ENCODE results near the gene UBR3. TPM values are rescaled to one million over a fixed set of nuclear protein-coding genes. Genes with fewer than 3 reads are reported as not detected.

The UBR3 gene
- total and polyA plus RNA-seq, 2 of the 4 experiments (the other 2 are of a cell fraction), result 10.0 to 33.9 TPM

DNA sequence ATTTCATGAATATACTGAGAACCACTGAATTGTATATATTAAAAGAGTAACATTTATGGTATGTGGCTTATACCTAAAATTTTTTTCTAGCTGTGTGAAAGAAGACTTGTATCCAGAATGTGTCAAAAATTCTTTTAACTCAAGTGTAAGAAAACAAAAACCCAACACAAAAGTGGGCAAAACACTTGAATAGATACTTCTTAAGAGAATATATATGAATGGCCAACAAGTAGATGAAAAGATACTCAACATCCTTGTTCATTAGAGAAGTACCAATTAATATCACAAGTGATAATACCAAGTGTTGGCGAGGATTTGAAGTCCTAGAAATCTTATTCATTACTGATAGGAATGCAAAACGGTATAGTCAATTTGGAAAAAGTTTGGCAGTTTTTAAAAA is 243.5 kb downstream of the UBR3 start:
- H2BK120ac ChIP-seq (ENCODE audit: low read depth, low read length), result no peak overlapping the region
- TF ChIP-seq RAD21 (IDR thresholded peaks at IDR 0.05; ENCODE audit: low read length) (no peak), FOS (IDR thresholded peaks at IDR 0.05; ENCODE audit: low read depth, low read length) (no peak)
- TF ChIP-seq, protein P1, sequence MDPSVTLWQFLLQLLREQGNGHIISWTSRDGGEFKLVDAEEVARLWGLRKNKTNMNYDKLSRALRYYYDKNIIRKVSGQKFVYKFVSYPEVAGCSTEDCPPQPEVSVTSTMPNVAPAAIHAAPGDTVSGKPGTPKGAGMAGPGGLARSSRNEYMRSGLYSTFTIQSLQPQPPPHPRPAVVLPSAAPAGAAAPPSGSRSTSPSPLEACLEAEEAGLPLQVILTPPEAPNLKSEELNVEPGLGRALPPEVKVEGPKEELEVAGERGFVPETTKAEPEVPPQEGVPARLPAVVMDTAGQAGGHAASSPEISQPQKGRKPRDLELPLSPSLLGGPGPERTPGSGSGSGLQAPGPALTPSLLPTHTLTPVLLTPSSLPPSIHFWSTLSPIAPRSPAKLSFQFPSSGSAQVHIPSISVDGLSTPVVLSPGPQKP (IDR thresholded peaks at IDR 0.05; ENCODE audit: borderline replicate concordance, low read depth, low read length), result no peak
- no peaks in the 10 kb centered on the region for H3K27me3 ChIP-seq (ENCODE audit: control insufficient read depth, insufficient read depth, low read length)
- H3K4me2 ChIP-seq (ENCODE audit: low read depth, low read length), result no peak overlapping the region
- CTCF ChIA-PET, result interaction anchor here (0.7 kb wide), 1 partner anchor 129 kb away, joined by 3 read pairs; no protein-coding TSS in a partner anchor
- H2BK20ac ChIP-seq (ENCODE audit: low read depth, low read length), result no peak overlapping the region
- dilution Hi-C loops (cut with HindIII; ENCODE audit: low sequenced_read_pairs, unreplicated experiment), result no loop called here
- POLR2A ChIA-PET (ENCODE audit: unreplicated experiment), result no interaction called here
- no peak overlapping the region for H4K5ac ChIP-seq (ENCODE audit: low read depth, low read length)
- DNase-seq (no peak), ATAC-seq (ENCODE audit: low read depth) (no peak)
- H2AFZ ChIP-seq (replicated peaks; ENCODE audit: low read length, poor library complexity), result no peak overlapping the region
- no peak overlapping the region for H3K4ac ChIP-seq (ENCODE audit: low read depth, low read length)
- no peaks in the 10 kb centered on the region for H3K79me1 ChIP-seq (ENCODE audit: low read depth in 1 of 2, low read length in 2 of 2)
- H4K20me1 ChIP-seq (ENCODE audit: insufficient read depth, low read length), result no peaks in the 10 kb centered on the region
- H2AK9ac ChIP-seq (replicated peaks; ENCODE audit: low read depth, low read length, poor library complexity), result no peak overlapping the region
- no peak overlapping the region for H3K56ac ChIP-seq (ENCODE audit: extremely low read depth, insufficient read depth, low read length)
- in situ Hi-C loops (cut with MboI; ENCODE audit: low sequenced_read_pairs), result no loop called here
- H3K27ac ChIP-seq (ENCODE audit: insufficient read depth, low read length), result no peak overlapping the region
- no peaks in the 10 kb centered on the region for H3K9me3 ChIP-seq (ENCODE audit: control insufficient read depth, insufficient read depth, low read length)
- H3K23ac ChIP-seq (ENCODE audit: low read depth, low read length), result no peak overlapping the region
- peaks cover 4% of the 10 kb centered on the region for H3K36me3 ChIP-seq (ENCODE audit: control insufficient read depth, insufficient read depth, low read length)
- no peaks in the 10 kb centered on the region for H3K9me1 ChIP-seq (ENCODE audit: insufficient read depth, low read length)
- intact Hi-C loops (cut with micrococcal nuclease), result no loop called here
- H3K4me1 ChIP-seq (ENCODE audit: control insufficient read depth, insufficient read depth, low read length), result no peaks in the 10 kb centered on the region
- WGBS, 2 experiments (ENCODE audit: extremely low coverage in 2 of 2, insufficient read length in 1 of 2), result no CpG with 5 or more reads among the region's 2 CpGs
- no peak overlapping the region for H4K91ac ChIP-seq (ENCODE audit: insufficient read depth, low read depth, low read length)
- no TSS peak for BruUV-seq (replicated peaks)
- no peak overlapping the region for H2AK5ac ChIP-seq (ENCODE audit: low read depth, low read length)
- no peak overlapping the region for H4K8ac ChIP-seq (ENCODE audit: low read depth in 2 of 2, low read length in 2 of 2)
- H3K9ac ChIP-seq (ENCODE audit: low read depth, low read length), result no peak overlapping the region
- no peak overlapping the region for H3K18ac ChIP-seq (ENCODE audit: low read depth, low read length)
- H2BK15ac ChIP-seq (ENCODE audit: low read depth, low read length), result no peak overlapping the region
- H3K4me3 ChIP-seq (ENCODE audit: insufficient read depth, low read depth, low read length), result no peak overlapping the region
- H3K14ac ChIP-seq (replicated peaks; ENCODE audit: low read depth, low read length), result no peak overlapping the region
- H2BK5ac ChIP-seq (ENCODE audit: low read depth, low read length, poor library complexity, severe bottlenecking), result no peak overlapping the region
